ENCODE results near the gene PTTG1IP.

- TF ChIP-seq, protein P1, sequence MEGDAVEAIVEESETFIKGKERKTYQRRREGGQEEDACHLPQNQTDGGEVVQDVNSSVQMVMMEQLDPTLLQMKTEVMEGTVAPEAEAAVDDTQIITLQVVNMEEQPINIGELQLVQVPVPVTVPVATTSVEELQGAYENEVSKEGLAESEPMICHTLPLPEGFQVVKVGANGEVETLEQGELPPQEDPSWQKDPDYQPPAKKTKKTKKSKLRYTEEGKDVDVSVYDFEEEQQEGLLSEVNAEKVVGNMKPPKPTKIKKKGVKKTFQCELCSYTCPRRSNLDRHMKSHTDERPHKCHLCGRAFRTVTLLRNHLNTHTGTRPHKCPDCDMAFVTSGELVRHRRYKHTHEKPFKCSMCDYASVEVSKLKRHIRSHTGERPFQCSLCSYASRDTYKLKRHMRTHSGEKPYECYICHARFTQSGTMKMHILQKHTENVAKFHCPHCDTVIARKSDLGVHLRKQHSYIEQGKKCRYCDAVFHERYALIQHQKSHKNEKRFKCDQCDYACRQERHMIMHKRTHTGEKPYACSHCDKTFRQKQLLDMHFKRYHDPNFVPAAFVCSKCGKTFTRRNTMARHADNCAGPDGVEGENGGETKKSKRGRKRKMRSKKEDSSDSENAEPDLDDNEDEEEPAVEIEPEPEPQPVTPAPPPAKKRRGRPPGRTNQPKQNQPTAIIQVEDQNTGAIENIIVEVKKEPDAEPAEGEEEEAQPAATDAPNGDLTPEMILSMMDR (conservative IDR thresholded peaks at IDR 0.05), result peak; percentile 57
- no peak for TF ChIP-seq ZFX (IDR thresholded peaks at IDR 0.05)
These were observed 27.9 kb downstream of the PTTG1IP start for GRCh38 chr21:44845418-44846223.

Measured in C4-2B (cell line).